Measurements from ENCODE around the gene MATK.

MATK gene

DNA sequence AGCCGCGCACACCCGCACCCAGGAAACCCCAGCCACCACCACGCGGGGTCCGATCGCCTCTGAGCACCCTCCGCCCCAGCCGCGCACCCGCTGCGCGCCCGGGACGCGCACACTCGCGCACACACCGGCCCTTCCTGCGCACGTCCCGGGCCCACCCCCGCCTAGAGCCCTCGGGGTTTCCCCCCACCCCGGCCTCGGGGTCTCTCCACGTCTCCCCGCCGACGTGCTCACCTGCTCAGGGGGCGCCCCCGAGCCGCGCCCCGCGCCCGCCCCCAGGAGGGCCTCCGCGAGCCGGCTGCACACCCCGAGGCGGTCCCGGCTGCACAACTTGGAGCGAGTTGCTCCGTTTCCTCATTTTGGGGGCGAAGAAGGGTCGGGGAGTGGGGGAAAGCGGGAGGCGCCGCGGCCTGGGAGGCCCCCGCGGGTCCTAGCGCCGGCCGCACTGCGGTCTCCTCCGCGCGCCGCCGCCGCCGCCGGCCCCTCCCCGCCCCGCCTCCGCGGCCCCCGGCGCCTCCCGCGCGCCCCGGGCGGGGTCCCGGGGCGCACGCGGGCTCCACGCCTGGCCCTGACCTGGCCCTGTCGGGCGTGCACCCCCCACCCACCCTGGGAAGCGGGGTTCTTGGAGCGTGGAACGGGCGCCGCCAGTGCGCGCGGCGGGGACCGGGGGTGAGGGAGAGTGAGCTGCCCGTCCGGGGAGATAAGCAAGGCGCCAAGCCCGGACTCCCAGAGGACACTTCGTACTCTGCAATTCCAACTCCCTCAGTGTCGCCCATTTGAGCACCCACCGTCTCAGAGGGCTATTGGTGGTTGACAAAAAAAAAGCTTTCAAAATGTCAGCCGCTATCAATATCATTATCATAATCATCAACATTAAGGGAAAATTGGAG lies at the start of gene MATK:
TSS of gene MATK (minus strand) at position 444 of the 887 bp plus-strand sequence. CDS start 1,246 bp downstream, outside the sequence.
- DNase-seq (ENCODE audit: extremely low read depth, insufficient read length) = no peak
- Histone ChIP-seq H3K4me3 (replicated peaks; ENCODE audit: low read depth, low read length) (peak within 1 kb of the TSS; percentile 32), H3K36me3 (ENCODE audit: control insufficient read depth, insufficient read depth, low read length) (no peaks in the 10 kb centered on the region), H3K27me3 (replicated peaks; ENCODE audit: control insufficient read depth, insufficient read depth, low read length) (no peaks in the 10 kb centered on the region)
- no peak for TF ChIP-seq CTCF (IDR thresholded peaks at IDR 0.05; ENCODE audit: insufficient read depth, low read length, poor library complexity, severe bottlenecking)

DNA sequence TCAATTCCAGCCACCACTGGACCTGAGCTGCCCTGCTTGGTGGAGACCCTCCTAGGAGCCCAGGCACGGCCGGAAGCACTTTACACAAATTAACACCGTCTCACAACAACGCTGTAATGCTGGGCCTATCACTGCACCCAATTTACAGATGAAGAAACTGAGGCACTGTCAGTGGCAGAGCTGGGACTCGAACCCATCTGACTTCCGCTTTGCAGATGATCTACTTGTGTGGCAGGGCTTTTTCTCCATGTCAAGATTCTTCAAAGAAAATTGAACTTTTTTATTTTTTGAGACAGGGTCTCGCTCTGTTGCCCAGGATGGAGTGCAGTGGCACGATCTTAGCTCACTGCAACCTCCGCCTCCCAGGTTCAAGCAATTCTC lies 48.9 kb upstream of the MATK start:
- Histone ChIP-seq H3K36me3 (ENCODE audit: control insufficient read depth, insufficient read depth, low read length) (no peaks in the 10 kb centered on the region), H3K27me3 (replicated peaks; ENCODE audit: control insufficient read depth, insufficient read depth, low read length) (no peaks in the 10 kb centered on the region)

GRCh38 chr19:3834349-3835054 lies 48.3 kb upstream of the MATK start:
- TF ChIP-seq CTCF (IDR thresholded peaks at IDR 0.05; ENCODE audit: insufficient read depth, low read length, poor library complexity, severe bottlenecking) = no peak
- Histone ChIP-seq H3K27me3 (replicated peaks; ENCODE audit: control insufficient read depth, insufficient read depth, low read length) (no peaks in the 10 kb centered on the region), H3K36me3 (ENCODE audit: control insufficient read depth, insufficient read depth, low read length) (no peaks in the 10 kb centered on the region), H3K4me3 (replicated peaks; ENCODE audit: low read depth, low read length) (no peak overlapping the region)
- DNase-seq (ENCODE audit: extremely low read depth, insufficient read length) = no peak

More for the DNA sequence above, 48.9 kb upstream of the MATK start:
- no peak overlapping the region for H3K4me3 ChIP-seq (replicated peaks; ENCODE audit: low read depth, low read length)
- no peak for TF ChIP-seq CTCF (IDR thresholded peaks at IDR 0.05; ENCODE audit: insufficient read depth, low read length, poor library complexity, severe bottlenecking)
- no peak for DNase-seq (ENCODE audit: extremely low read depth, insufficient read length)

DNA sequence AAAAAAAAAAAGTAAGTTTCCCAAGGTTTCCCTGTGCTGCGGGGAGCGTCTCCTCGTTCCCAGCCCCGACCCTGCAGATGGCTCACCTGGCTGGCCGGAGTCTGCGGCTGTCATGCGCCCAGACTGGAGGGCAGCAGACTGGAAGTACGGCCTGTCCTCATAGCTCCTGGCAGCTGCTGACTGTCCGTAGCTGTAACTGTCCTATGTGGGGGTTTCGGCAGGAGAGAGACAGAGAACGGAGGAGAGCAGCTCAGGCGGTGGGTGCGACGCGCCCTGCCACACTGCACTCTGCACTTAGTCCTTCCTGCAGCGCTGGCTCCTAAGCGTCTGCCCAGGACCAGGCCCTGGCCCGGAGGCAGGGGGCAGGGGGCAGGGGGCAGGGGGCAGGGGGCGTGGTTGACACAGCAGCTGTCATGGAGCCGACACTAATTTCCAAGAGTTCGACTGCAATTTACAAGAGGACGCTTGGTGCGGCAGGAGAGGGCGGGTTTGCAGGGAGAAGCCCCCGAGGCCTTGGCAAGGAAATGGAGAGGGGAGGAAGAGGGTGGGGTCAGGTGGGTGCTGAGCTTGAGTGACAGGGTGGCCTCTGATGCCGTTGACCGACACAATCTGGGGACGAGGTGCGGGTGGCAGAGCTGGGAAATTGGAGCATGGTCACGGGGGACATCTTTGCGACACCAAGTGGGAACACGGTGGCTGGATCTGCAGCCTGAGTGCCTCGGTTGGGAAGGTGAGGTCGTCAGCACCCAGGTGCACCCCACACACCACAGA lies 47.6 kb upstream of the MATK start:
- H3K4me3 ChIP-seq (replicated peaks; ENCODE audit: low read depth, low read length) = no peak overlapping the region
- no peak for TF ChIP-seq CTCF (IDR thresholded peaks at IDR 0.05; ENCODE audit: insufficient read depth, low read length, poor library complexity, severe bottlenecking)
- no peaks in the 10 kb centered on the region for H3K36me3 ChIP-seq (ENCODE audit: control insufficient read depth, insufficient read depth, low read length)
- no peak for DNase-seq (ENCODE audit: extremely low read depth, insufficient read length)
- no peaks in the 10 kb centered on the region for H3K27me3 ChIP-seq (replicated peaks; ENCODE audit: control insufficient read depth, insufficient read depth, low read length)

- Histone ChIP-seq H3K4me3 (replicated peaks; ENCODE audit: low read depth, low read length) (no peak overlapping the region), H3K36me3 (ENCODE audit: control insufficient read depth, insufficient read depth, low read length) (no peaks in the 10 kb centered on the region), H3K27me3 (replicated peaks; ENCODE audit: control insufficient read depth, insufficient read depth, low read length) (no peaks in the 10 kb centered on the region)
- TF ChIP-seq CTCF (IDR thresholded peaks at IDR 0.05; ENCODE audit: insufficient read depth, low read length, poor library complexity, severe bottlenecking) = no peak
- no peak for DNase-seq (ENCODE audit: extremely low read depth, insufficient read length)
These were observed 45.8 kb upstream of the MATK start for GRCh38 chr19:3832001-3832400.

Measured in GM06990 (cell line).